CD14-positive monocyte (primary cell): ENCODE measurements around the gene IRF2. TPM values are rescaled to one million over a fixed set of nuclear protein-coding genes. Genes with fewer than 3 reads are reported as not detected.

ENCODE experiments used
- DNase-seq, 3 donors: peaks; one replicate each; pipeline ENCODE4 v3.0.0-alpha.2; 2011 to 2022
- H2AFZ ChIP-seq: 2 replicates; pipeline ENCODE4 v1.6.0; 2012; ENCODE audit warnings: mild to moderate bottlenecking, low read depth, low read length, inconsistent platforms; ENCODE audit not compliant: insufficient read depth, poor library complexity, severe bottlenecking
- H3K27ac ChIP-seq, 2 donors: 1 replicate in 1 of 2; 2 replicates in 1 of 2; pipeline ENCODE4 v1.5.1; 2012 to 2013; ENCODE audit warnings: low read length in 2 of 2, control low read depth in 1 of 2, inconsistent platforms in 1 of 2, low read depth in 1 of 2, mild to moderate bottlenecking in 1 of 2
- H3K27me3 ChIP-seq, 2 donors: one replicate each; pipeline versions ENCODE4 v1.6.0 to v1.6.1; 2011 to 2013; ENCODE audit warnings: low read length in 2 of 2; ENCODE audit not compliant: control insufficient read depth in 2 of 2, insufficient read depth in 2 of 2
- H3K36me3 ChIP-seq, 2 donors: replicated peaks in 1 of 2; 1 replicate in 1 of 2; 2 replicates in 1 of 2; pipeline versions ENCODE4 v1.5.1 to v1.6.1; 2012 to 2013; ENCODE audit warnings: low read length in 2 of 2, control low read depth in 1 of 2, inconsistent platforms in 1 of 2, mild to moderate bottlenecking in 1 of 2; ENCODE audit not compliant: insufficient read depth in 2 of 2, control insufficient read depth in 1 of 2
- H3K4me1 ChIP-seq, 2 donors: 1 replicate in 1 of 2; 2 replicates in 1 of 2; pipeline versions ENCODE4 v1.5.1 to v1.6.1; 2012 to 2013; ENCODE audit warnings: low read length in 2 of 2, control low read depth in 1 of 2, inconsistent platforms in 1 of 2, mild to moderate bottlenecking in 1 of 2, moderate library complexity in 1 of 2; ENCODE audit not compliant: insufficient read depth in 2 of 2, control insufficient read depth in 1 of 2
- H3K4me2 ChIP-seq: replicated peaks from 2 replicates; pipeline ENCODE3; 2012; ENCODE audit warnings: low read length, moderate library complexity, mild to moderate bottlenecking; ENCODE audit not compliant: poor library complexity, severe bottlenecking; ENCODE audit errors: extremely low read depth
- H3K4me3 ChIP-seq, 3 experiments: fragments of 200-600 bp in 1 of 3; sonication (generic) in 1 of 3; replicated peaks in 1 of 3; 1 replicate in 2 of 3; 2 replicates in 1 of 3; pipeline ENCODE4 v1.5.1; 2011 to 2013; ENCODE audit warnings: low read length in 3 of 3, mild to moderate bottlenecking in 3 of 3, control low read depth in 2 of 3, low read depth in 2 of 3, inconsistent platforms in 1 of 3, moderate library complexity in 1 of 3
- H3K79me2 ChIP-seq: 2 replicates; pipeline ENCODE4 v1.6.0; 2012; ENCODE audit warnings: mild to moderate bottlenecking, control low read depth, inconsistent platforms, low read length, moderate library complexity; ENCODE audit not compliant: insufficient read depth
- H3K9ac ChIP-seq: 2 replicates; pipeline ENCODE4 v1.6.0; 2017; ENCODE audit warnings: low read length, mild to moderate bottlenecking; ENCODE audit not compliant: insufficient read depth, poor library complexity, severe bottlenecking
- H3K9me3 ChIP-seq, 2 donors: replicated peaks in 1 of 2; 1 replicate in 1 of 2; 2 replicates in 1 of 2; pipeline versions ENCODE4 v1.5.1 to v1.6.1; 2012 to 2013; ENCODE audit warnings: low read length in 2 of 2, control low read depth in 1 of 2; ENCODE audit not compliant: control insufficient read depth in 1 of 2, insufficient read depth in 1 of 2
- H4K20me1 ChIP-seq: 2 replicates; pipeline ENCODE4 v1.6.0; 2012; ENCODE audit warnings: mild to moderate bottlenecking, low read length, control low read depth, moderate library complexity; ENCODE audit not compliant: insufficient read depth
- H3K27ac Mint-ChIP-seq, 7 donors: one replicate each; pipeline ENCODE4 v1.8.0; 2020; ENCODE audit warnings: mild to moderate bottlenecking in 7 of 7, mixed read lengths in 7 of 7, moderate library complexity in 6 of 7, inconsistent platforms in 2 of 7
- H3K27me3 Mint-ChIP-seq, 3 donors: one replicate each; pipeline ENCODE4 v1.8.0; 2021 to 2022; ENCODE audit warnings: low read depth in 3 of 3, mild to moderate bottlenecking in 3 of 3, mixed read lengths in 3 of 3, moderate library complexity in 3 of 3, inconsistent platforms in 1 of 3
- H3K36me3 Mint-ChIP-seq, 2 donors: one replicate each; pipeline ENCODE4 v1.8.0; 2020; ENCODE audit warnings: mixed read lengths in 2 of 2, inconsistent platforms in 1 of 2, mild to moderate bottlenecking in 1 of 2
- H3K4me1 Mint-ChIP-seq: one replicate; pipeline ENCODE4 v1.8.0; 2020; ENCODE audit warnings: mild to moderate bottlenecking, mixed read lengths
- H3K4me3 Mint-ChIP-seq, 2 donors: one replicate each; pipeline ENCODE4 v1.8.0; 2020; ENCODE audit warnings: mild to moderate bottlenecking in 2 of 2, mixed read lengths in 2 of 2, moderate library complexity in 1 of 2
- H3K9me3 Mint-ChIP-seq, 7 donors: one replicate each; pipeline ENCODE4 v1.8.0; 2020 to 2022; ENCODE audit warnings: mixed read lengths in 7 of 7, mild to moderate bottlenecking in 6 of 7, moderate library complexity in 6 of 7, inconsistent platforms in 2 of 7
- WGBS: methylation state at CpG from one replicate; pipeline ENCODE4 v1.1.5; 2013; ENCODE audit warnings: missing lambda C conversion rate; ENCODE audit not compliant: insufficient coverage; 5-methylcytosine and 5-hydroxymethylcytosine counted together
- intact Hi-C, 2 donors: fragments of 100-400 bp; cut with micrococcal nuclease; formaldehyde crosslinking; loops; one replicate each; pipeline versions ENCODE4 v1.15.0 to v1.15.1; 2023
- polyA plus RNA-seq, 3 donors: library from polyadenylated mRNA; depleted of rRNA in 1 of 3; unstranded in 2 of 3; stranded (reverse) in 1 of 3; fragments of 300-500 nt in 2 of 3; fragments of >200 nt in 1 of 3; fragmentation: Illumina TruSeq in 2 of 3; gene quantifications; 1 replicate in 2 of 3; 2 replicates in 1 of 3; pipeline ENCODE4 v1.2.3, GENCODE V29; 2012 to 2021
- TF ChIP-seq, protein P1 (sequence below): fragments of 200-600 bp; IDR thresholded peaks from one replicate; pipeline ENCODE4 v1.8.0; 2022; ENCODE audit warnings: antibody characterized with exemption, mild to moderate bottlenecking

Gene IRF2
- polyA plus RNA-seq, 3 donors = 51.3 to 76.8 (median 56.1) TPM

DNA sequence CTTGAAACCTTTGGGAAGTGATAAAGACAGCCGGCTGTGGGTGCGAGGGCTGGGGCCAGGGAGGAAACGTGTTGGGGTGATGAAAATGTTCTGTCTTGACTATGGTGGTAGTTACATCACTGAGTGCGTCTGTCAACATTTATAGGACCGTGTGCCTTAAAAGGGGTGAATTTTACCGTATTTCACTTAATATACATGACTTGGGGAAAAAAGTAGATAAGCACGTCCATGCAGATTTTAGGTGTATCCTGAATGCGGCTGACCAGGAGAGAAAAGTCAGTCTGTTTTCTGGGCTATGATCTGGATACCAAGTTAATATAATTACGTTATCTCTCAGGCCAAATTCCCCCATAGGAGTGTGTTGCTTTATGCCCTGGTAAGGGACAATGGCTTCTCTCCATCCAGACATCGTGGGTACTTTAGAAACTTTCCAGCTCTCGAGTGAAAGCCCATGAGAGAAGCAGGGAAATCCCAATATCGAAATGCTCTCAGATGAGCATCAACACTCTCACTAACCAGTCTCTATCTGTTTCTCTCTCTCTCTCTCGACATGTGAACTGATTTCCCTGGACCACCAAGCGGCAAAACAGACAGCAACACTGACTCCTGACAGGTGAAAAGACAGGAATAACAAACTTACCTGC, 71.5 kb downstream of the IRF2 start:
- peaks cover 0 to 2% (median 0%) of the 10 kb centered on the region in 7 donors for H3K9me3 Mint-ChIP-seq
- H3K27me3 Mint-ChIP-seq = no peaks in the 10 kb centered on the region
- H3K4me3 ChIP-seq = no peak overlapping the region
- peak overlapping the region in 1 of 2 donors; percentile 6 for H3K27ac ChIP-seq
- H3K79me2 ChIP-seq = peaks cover 2% of the 10 kb centered on the region
- H3K9me3 ChIP-seq = no peaks in the 10 kb centered on the region
- H3K9ac ChIP-seq = no peak overlapping the region
- peaks cover 56 to 91% of the 10 kb centered on the region in 2 donors for H3K36me3 ChIP-seq
- H3K4me1 Mint-ChIP-seq = peaks cover 43% of the 10 kb centered on the region
- no peaks in the 10 kb centered on the region for H3K27me3 ChIP-seq
- peak overlapping the region in 4 of 7 donors; percentile 27 to 82 (median 49) for H3K27ac Mint-ChIP-seq
- peaks cover 33 to 35% of the 10 kb centered on the region in 2 donors for H3K4me1 ChIP-seq
- no peak overlapping the region for H2AFZ ChIP-seq
- H3K4me2 ChIP-seq = no peak overlapping the region
- intact Hi-C loops = no loop called here
- peaks cover 83 to 89% of the 10 kb centered on the region in 2 donors for H3K36me3 Mint-ChIP-seq
- no peak for DNase-seq
- WGBS = 85% methylated on average over 8 of the region's 14 CpGs
- no peak overlapping the region for H3K4me3 Mint-ChIP-seq
- TF ChIP-seq, protein P1, sequence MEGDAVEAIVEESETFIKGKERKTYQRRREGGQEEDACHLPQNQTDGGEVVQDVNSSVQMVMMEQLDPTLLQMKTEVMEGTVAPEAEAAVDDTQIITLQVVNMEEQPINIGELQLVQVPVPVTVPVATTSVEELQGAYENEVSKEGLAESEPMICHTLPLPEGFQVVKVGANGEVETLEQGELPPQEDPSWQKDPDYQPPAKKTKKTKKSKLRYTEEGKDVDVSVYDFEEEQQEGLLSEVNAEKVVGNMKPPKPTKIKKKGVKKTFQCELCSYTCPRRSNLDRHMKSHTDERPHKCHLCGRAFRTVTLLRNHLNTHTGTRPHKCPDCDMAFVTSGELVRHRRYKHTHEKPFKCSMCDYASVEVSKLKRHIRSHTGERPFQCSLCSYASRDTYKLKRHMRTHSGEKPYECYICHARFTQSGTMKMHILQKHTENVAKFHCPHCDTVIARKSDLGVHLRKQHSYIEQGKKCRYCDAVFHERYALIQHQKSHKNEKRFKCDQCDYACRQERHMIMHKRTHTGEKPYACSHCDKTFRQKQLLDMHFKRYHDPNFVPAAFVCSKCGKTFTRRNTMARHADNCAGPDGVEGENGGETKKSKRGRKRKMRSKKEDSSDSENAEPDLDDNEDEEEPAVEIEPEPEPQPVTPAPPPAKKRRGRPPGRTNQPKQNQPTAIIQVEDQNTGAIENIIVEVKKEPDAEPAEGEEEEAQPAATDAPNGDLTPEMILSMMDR = no peak
- no peaks in the 10 kb centered on the region for H4K20me1 ChIP-seq

DNA sequence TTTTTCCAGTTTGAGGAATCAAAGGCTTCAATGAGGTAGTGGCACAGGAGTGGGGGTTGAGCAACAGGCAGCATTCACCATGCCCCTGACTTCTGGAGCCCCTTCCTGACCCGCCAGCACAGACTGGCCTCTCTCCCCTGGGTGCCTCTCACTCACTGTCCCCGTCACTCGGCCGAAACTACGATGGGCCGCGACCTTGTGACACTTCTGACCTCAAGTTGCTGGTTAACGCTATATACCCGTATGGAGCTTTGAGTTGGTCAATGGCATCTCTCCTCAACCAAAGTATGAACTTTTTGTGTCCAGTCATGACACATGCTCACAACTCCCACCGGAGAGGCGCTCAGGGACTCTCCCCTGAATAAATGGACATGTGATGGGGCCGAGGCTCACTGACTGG, 72.1 kb downstream of the IRF2 start:
- no peak overlapping the region for H3K4me3 ChIP-seq
- WGBS = 82% methylated on average over 11 of the region's 12 CpGs
- TF ChIP-seq, protein P1 = no peak
- peaks cover 43% of the 10 kb centered on the region for H3K4me1 Mint-ChIP-seq
- H3K36me3 ChIP-seq = peaks cover 62 to 91% of the 10 kb centered on the region in 2 donors
- H2AFZ ChIP-seq = no peak overlapping the region
- H3K79me2 ChIP-seq = peaks cover 6% of the 10 kb centered on the region
- H3K4me1 ChIP-seq = peaks cover 28 to 35% of the 10 kb centered on the region in 2 donors
- DNase-seq = no peak
- H3K27me3 ChIP-seq = no peaks in the 10 kb centered on the region
- no peak overlapping the region for H3K9ac ChIP-seq
- peaks cover 85 to 90% of the 10 kb centered on the region in 2 donors for H3K36me3 Mint-ChIP-seq
- H3K27me3 Mint-ChIP-seq = no peaks in the 10 kb centered on the region
- peak overlapping the region in 1 of 2 donors; percentile 65 for H3K27ac ChIP-seq
- H3K27ac Mint-ChIP-seq = peak overlapping the region in 4 of 7 donors; percentile 27 to 73 (median 57)
- H3K9me3 Mint-ChIP-seq = peaks cover 0 to 2% (median 0%) of the 10 kb centered on the region in 7 donors
- no peaks in the 10 kb centered on the region for H3K9me3 ChIP-seq
- H4K20me1 ChIP-seq = no peaks in the 10 kb centered on the region
- no peak overlapping the region for H3K4me2 ChIP-seq
- H3K4me3 Mint-ChIP-seq = no peak overlapping the region
- intact Hi-C loops = no loop called here
